Spleen (tissue), 7 donors: ENCODE measurements around the gene DMD.

Experiments
- CTCF ChIP-seq, 11 experiments: fragments of 200-600 bp in 7 of 11; fragments of 450-650 bp in 4 of 11; sonication (generic) in 4 of 11; IDR thresholded peaks in 8 of 11; conservative IDR thresholded peaks in 3 of 11; 1 replicate in 7 of 11; 2 replicates in 4 of 11; pipeline versions ENCODE4 v1.4.0 to v1.8.0; 2016 to 2021; ENCODE audit warnings: antibody characterized with exemption in 11 of 11, inconsistent platforms in 4 of 11, mild to moderate bottlenecking in 1 of 11
- POLR2A ChIP-seq, 3 donors: fragments of 450-650 bp; IDR thresholded peaks; one replicate each; pipeline ENCODE4 v1.5.1; 2017; ENCODE audit warnings: antibody characterized with exemption in 3 of 3, mild to moderate bottlenecking in 1 of 3
- POLR2AphosphoS5 ChIP-seq, 3 donors: sonication (generic); formaldehyde crosslinking; IDR thresholded peaks; one replicate each; pipeline ENCODE4 v1.5.1; 2017; ENCODE audit warnings: antibody characterized with exemption in 3 of 3
- donor health status: DM: no; HTN: no; CAD: no; lungs with moderate emphysema.
- donor health status: DM: no; HTN: no; CAD: no.
- donor health status: DM: no; HTN: no; CAD: no.

- TF ChIP-seq CTCF (IDR thresholded peaks at IDR 0.05 in 8 of 11, conservative IDR thresholded peaks at IDR 0.05 in 3 of 11), result no peak
- no peak for TF ChIP-seq POLR2AphosphoS5 (IDR thresholded peaks at IDR 0.05)
- no peak for TF ChIP-seq POLR2A (IDR thresholded peaks at IDR 0.05)
Measured at GRCh38 chrX:31435592-31435991, 1775.8 kb downstream of the DMD start.
